ENCODE results near the gene IKZF1. TPM values are rescaled to one million over a fixed set of nuclear protein-coding genes. Genes with fewer than 3 reads are reported as not detected.

Gene IKZF1
- total RNA-seq, 1 donor from 2014 or later = 8.5 TPM

GRCh38 chr7:50379082-50379481 is 74.6 kb downstream of the IKZF1 start:
- Mint-ChIP-seq H3K9me3 (no peaks in the 10 kb centered on the region), H3K27me3 (ENCODE audit: low read depth) (peaks cover 3% of the 10 kb centered on the region), H3K36me3 (ENCODE audit: low read depth) (no peaks in the 10 kb centered on the region), H3K4me3 (no peak overlapping the region), H3K4me1 (peaks cover 6% of the 10 kb centered on the region), H3K27ac (ENCODE audit: unreplicated experiment) (no peak overlapping the region)
- DNase-seq (ENCODE audit: low read depth, low spot score) = no peak
- TF ChIP-seq CTCF (conservative IDR thresholded peaks at IDR 0.05) = no peak

DNA sequence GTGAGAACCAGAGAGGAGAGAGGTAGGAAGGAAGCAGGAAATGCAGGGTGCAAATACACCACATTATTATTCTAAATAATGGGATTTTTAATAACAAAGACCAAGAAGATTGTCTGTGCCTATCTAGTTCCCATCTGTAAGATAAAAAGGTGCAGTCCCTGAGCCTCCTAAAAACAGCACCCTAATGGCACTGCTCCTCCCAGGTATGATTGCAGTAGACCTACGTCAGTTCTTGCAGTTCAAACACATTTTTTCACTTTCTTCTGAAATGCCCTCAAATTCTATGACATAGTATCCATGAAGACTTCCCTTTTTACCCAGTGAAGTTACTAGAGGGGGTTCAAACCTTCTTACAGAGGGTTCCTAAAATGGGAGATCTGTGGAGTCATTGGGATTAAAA is 75.0 kb downstream of the IKZF1 start:
- Mint-ChIP-seq H3K36me3 (ENCODE audit: low read depth) (no peaks in the 10 kb centered on the region), H3K27me3 (ENCODE audit: low read depth) (peaks cover 3% of the 10 kb centered on the region), H3K4me1 (peaks cover 6% of the 10 kb centered on the region), H3K4me3 (no peak overlapping the region), H3K27ac (ENCODE audit: unreplicated experiment) (no peak overlapping the region), H3K9me3 (no peaks in the 10 kb centered on the region)
- no peak for TF ChIP-seq CTCF (conservative IDR thresholded peaks at IDR 0.05)
- no peak for DNase-seq (ENCODE audit: low read depth, low spot score)

DNA sequence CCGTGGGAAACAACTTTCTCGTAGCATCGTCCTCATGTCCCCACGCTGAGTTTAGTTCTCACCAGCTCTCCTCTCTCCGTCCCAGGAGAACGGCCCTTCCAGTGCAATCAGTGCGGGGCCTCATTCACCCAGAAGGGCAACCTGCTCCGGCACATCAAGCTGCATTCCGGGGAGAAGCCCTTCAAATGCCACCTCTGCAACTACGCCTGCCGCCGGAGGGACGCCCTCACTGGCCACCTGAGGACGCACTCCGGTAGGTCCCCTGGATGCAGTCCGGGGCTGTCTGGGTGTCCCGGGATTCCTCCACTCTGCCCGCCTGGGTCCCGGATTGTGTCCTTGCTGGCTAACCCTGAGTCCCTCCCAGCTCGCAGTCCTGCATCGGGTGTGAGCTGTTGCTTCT is 77.9 kb downstream of the IKZF1 start:
- no peak overlapping the region for H3K4me3 Mint-ChIP-seq
- DNase-seq (ENCODE audit: low read depth, low spot score) = no peak
- H3K27me3 Mint-ChIP-seq (ENCODE audit: low read depth) = peaks cover 3% of the 10 kb centered on the region
- H3K4me1 Mint-ChIP-seq = no peaks in the 10 kb centered on the region
- TF ChIP-seq CTCF (conservative IDR thresholded peaks at IDR 0.05) = no peak
- H3K27ac Mint-ChIP-seq (ENCODE audit: unreplicated experiment) = no peak overlapping the region
- H3K36me3 Mint-ChIP-seq (ENCODE audit: low read depth) = no peaks in the 10 kb centered on the region
- H3K9me3 Mint-ChIP-seq = no peaks in the 10 kb centered on the region

DNA sequence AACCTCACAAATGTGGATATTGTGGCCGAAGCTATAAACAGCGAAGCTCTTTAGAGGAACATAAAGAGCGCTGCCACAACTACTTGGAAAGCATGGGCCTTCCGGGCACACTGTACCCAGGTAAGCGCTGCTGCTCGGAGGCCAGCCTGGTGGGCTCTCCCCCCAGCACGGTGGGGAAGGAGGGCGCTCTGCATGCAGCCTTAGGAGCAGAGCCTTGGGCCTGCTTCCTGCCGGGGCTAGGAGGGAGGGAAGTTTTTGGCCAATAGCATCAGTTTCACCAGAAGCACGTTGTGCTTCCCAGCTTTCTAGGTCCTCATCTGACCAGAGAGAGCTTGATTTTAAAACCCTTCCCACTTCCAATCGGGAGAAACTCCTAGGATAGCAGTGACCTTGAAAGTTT is 82.8 kb downstream of the IKZF1 start:
- Mint-ChIP-seq H3K36me3 (ENCODE audit: low read depth) (no peaks in the 10 kb centered on the region), H3K27me3 (ENCODE audit: low read depth) (no peaks in the 10 kb centered on the region), H3K4me3 (no peak overlapping the region), H3K4me1 (no peaks in the 10 kb centered on the region), H3K27ac (ENCODE audit: unreplicated experiment) (no peak overlapping the region), H3K9me3 (no peaks in the 10 kb centered on the region)
- no peak for DNase-seq (ENCODE audit: low read depth, low spot score)
- TF ChIP-seq CTCF (conservative IDR thresholded peaks at IDR 0.05) = no peak

- peaks cover 7% of the 10 kb centered on the region for H3K36me3 Mint-ChIP-seq (ENCODE audit: low read depth)
- H3K4me3 Mint-ChIP-seq = no peak overlapping the region
- H3K9me3 Mint-ChIP-seq = no peaks in the 10 kb centered on the region
- H3K4me1 Mint-ChIP-seq = no peaks in the 10 kb centered on the region
- no peak for DNase-seq (ENCODE audit: low read depth, low spot score)
- no peaks in the 10 kb centered on the region for H3K27me3 Mint-ChIP-seq (ENCODE audit: low read depth)
- TF ChIP-seq CTCF (conservative IDR thresholded peaks at IDR 0.05) = no peak
- no peak overlapping the region for H3K27ac Mint-ChIP-seq (ENCODE audit: unreplicated experiment)
Observed at GRCh38 chr7:50389961-50390360, 85.4 kb downstream of the IKZF1 start.

- no peaks in the 10 kb centered on the region for H3K9me3 Mint-ChIP-seq
- H3K36me3 Mint-ChIP-seq (ENCODE audit: low read depth) = peaks cover 7% of the 10 kb centered on the region
- no peak overlapping the region for H3K4me3 Mint-ChIP-seq
- H3K4me1 Mint-ChIP-seq = no peaks in the 10 kb centered on the region
- DNase-seq (ENCODE audit: low read depth, low spot score) = no peak
- H3K27ac Mint-ChIP-seq (ENCODE audit: unreplicated experiment) = no peak overlapping the region
- TF ChIP-seq CTCF (conservative IDR thresholded peaks at IDR 0.05) = no peak
- no peaks in the 10 kb centered on the region for H3K27me3 Mint-ChIP-seq (ENCODE audit: low read depth)
Observed at GRCh38 chr7:50391386-50391785, 86.9 kb downstream of the IKZF1 start.
